Thyroid gland (tissue), 4 donors: Measurements from ENCODE around the gene TMEM145. TPM values are rescaled to one million over a fixed set of nuclear protein-coding genes. Genes with fewer than 3 reads are reported as not detected.

Source experiments
- DNase-seq, 2 donors: peaks; one replicate each; pipeline ENCODE4 v3.0.0-alpha.2; 2019
- H3K27ac ChIP-seq, 3 donors: fragments of 200-600 bp; sonication (generic); 1 replicate in 2 of 3; 2 replicates in 1 of 3; pipeline ENCODE4 v1.5.1; 2016 to 2019; ENCODE audit warnings: mild to moderate bottlenecking in 1 of 3, moderate library complexity in 1 of 3
- H3K27me3 ChIP-seq: fragments of 200-600 bp; sonication (generic); one replicate; pipeline ENCODE4 v1.5.1; 2019
- H3K36me3 ChIP-seq, 2 donors: fragments of 200-600 bp; sonication (generic); one replicate each; pipeline ENCODE4 v1.5.1; 2016 to 2019
- H3K4me1 ChIP-seq, 2 donors: fragments of 200-600 bp; sonication (generic); one replicate each; pipeline ENCODE4 v1.5.1; 2017 to 2019
- H3K4me3 ChIP-seq, 3 donors: fragments of 200-600 bp; sonication (generic); replicated peaks in 1 of 3; 1 replicate in 2 of 3; 2 replicates in 1 of 3; pipeline ENCODE4 v1.5.1; 2016; ENCODE audit warnings: mild to moderate bottlenecking in 1 of 3
- H3K9me3 ChIP-seq: fragments of 200-600 bp; sonication (generic); one replicate; pipeline ENCODE4 v1.5.1; 2017
- CTCF ChIP-seq, 6 experiments: fragments of 200-600 bp in 3 of 6; fragments of 450-650 bp in 3 of 6; sonication (generic) in 3 of 6; IDR thresholded peaks; one replicate each; pipeline ENCODE4 v1.5.1; 2016 to 2019; ENCODE audit warnings: antibody characterized with exemption in 6 of 6, mild to moderate bottlenecking in 2 of 6, inconsistent platforms in 1 of 6, moderate library complexity in 1 of 6
- POLR2A ChIP-seq, 2 donors: fragments of 450-650 bp; IDR thresholded peaks; one replicate each; pipeline ENCODE4 v1.6.1; 2017; ENCODE audit warnings: antibody characterized with exemption in 2 of 2, mild to moderate bottlenecking in 2 of 2, moderate library complexity in 1 of 2
- WGBS, 2 donors: methylation state at CpG; one replicate each; pipeline ENCODE4 v1.1.5; 2017; 5-methylcytosine and 5-hydroxymethylcytosine counted together
- intact Hi-C: fragments of 100-400 bp; cut with DNase I; formaldehyde crosslinking; loops from one replicate; pipeline ENCODE4 v1.15.1; 2023
- total RNA-seq, 4 donors: library from RNA; depleted of rRNA; stranded (reverse); fragments of >200 nt; gene quantifications; one replicate each; pipeline ENCODE4 v1.2.3, GENCODE V29; 2016

The TMEM145 gene
- total RNA-seq, 4 donors from 2014 or later: 2.8 TPM; not detected in 3

DNA sequence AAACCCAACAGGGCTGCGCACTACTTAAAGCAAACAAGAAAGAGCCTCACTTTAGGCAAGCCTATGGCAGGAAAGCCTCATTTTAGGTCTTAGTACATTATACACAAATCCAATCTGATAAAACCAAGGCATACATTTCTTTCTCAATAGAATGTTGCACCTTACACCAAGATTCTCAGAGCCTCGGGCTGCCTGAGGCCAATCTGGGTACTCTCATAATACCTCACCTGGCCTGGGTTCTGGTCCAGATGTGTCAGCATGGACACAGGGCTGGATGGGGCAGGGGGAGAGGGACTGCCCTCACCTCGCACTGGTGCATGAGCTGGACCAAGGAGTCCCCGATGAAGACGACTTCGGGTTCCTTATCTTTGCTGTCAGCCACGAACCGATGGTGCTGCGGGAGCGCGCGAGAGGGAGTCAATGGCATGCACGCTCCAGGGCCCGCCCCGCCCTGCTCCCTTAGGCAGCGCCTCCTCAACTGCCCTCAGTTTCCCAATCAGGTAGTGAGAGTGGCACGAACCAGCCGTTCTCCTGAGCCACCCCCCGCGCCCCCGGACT lies 11.4 kb upstream of the TMEM145 start, which contains the start of gene PRR19:
Gene PRR19, plus strand, starts transcription at position 487 of the 558 bp plus-strand sequence. CDS start 7,453 bp downstream, outside the sequence.
- TF ChIP-seq POLR2A (IDR thresholded peaks at IDR 0.05) (no peak), CTCF (IDR thresholded peaks at IDR 0.05) (no peak)
- H3K36me3 ChIP-seq: no peaks in the 10 kb centered on the region
- DNase-seq: no peak
- H3K4me1 ChIP-seq: peaks cover 6 to 11% of the 10 kb centered on the region in 2 donors
- WGBS, 2 donors: 12 to 25% methylated on average over 6 to 17 of the region's 21 CpGs
- H3K27ac ChIP-seq: peak within 1 kb of the TSS in 1 of 3 donors; percentile 40
- H3K4me3 ChIP-seq: peak within 1 kb of the TSS in 2 of 3 donors; percentile 1 to 42
- intact Hi-C loops: no loop called here
- H3K27me3 ChIP-seq: no peaks in the 10 kb centered on the region
- H3K9me3 ChIP-seq: no peaks in the 10 kb centered on the region

DNA sequence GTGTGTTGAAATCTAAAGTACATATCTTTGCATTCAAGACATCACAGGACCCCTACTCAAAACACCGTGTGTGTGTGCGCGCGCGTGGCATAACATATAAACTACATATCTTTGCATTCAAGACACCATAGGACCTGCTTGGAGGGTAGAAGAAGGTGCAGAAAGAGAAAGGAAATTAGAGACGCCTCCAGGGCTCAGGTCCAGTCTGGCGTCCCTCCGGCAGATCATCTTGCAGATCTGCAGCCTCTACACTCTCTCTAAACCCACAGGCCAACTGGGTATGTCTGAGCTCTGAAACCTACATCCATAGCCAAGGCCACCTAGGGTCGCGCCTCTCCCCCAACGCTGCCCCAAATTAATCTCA lies 10.0 kb upstream of the TMEM145 start:
- WGBS, 2 donors: 50 to 63% methylated on average over 11 of the region's 11 CpGs
- H3K27me3 ChIP-seq: no peaks in the 10 kb centered on the region
- H3K27ac ChIP-seq: no peak overlapping the region
- no peak for DNase-seq
- H3K4me3 ChIP-seq: no peak overlapping the region
- no peaks in the 10 kb centered on the region for H3K9me3 ChIP-seq
- no peaks in the 10 kb centered on the region for H3K36me3 ChIP-seq
- TF ChIP-seq CTCF (IDR thresholded peaks at IDR 0.05) (no peak), POLR2A (IDR thresholded peaks at IDR 0.05) (no peak)
- intact Hi-C loops: no loop called here
- peaks cover 6 to 11% of the 10 kb centered on the region in 2 donors for H3K4me1 ChIP-seq

DNA sequence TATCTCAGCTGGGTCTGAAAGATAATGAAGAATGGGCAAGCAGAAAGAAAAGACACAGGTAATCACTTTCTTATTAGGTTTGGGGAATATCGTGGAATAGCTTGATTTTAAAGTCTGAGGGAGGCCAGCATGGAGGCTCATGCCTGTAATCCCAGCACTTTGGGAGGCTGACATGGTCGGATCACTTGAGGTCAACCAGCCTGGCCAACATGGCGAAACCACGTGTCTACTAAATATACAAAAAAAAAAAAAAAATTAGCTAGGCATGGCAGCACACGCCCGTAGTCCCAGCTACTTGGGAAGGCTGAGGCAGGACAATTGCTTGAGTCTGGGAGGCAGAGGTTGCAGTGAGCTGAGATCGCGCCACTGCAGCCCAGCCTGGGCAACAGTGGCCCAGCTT lies 9.2 kb upstream of the TMEM145 start:
- no peak for DNase-seq
- Histone ChIP-seq H3K4me3 (no peak overlapping the region), H3K9me3 (no peaks in the 10 kb centered on the region), H3K27ac (no peak overlapping the region), H3K36me3 (no peaks in the 10 kb centered on the region), H3K4me1 (peaks cover 6 to 11% of the 10 kb centered on the region in 2 donors), H3K27me3 (no peaks in the 10 kb centered on the region)
- intact Hi-C loops: no loop called here
- WGBS, 2 donors: 81 to 88% methylated on average over 8 of the region's 8 CpGs
- TF ChIP-seq CTCF (IDR thresholded peaks at IDR 0.05): no peak
- TF ChIP-seq POLR2A (IDR thresholded peaks at IDR 0.05): no peak

GRCh38 chr19:42306646-42307045 lies 6.5 kb upstream of the TMEM145 start:
- Histone ChIP-seq H3K27me3 (no peaks in the 10 kb centered on the region), H3K4me1 (peaks cover 4 to 10% of the 10 kb centered on the region in 2 donors), H3K27ac (no peak overlapping the region), H3K36me3 (no peaks in the 10 kb centered on the region), H3K9me3 (no peaks in the 10 kb centered on the region), H3K4me3 (no peak overlapping the region)
- WGBS, 2 donors: 83 to 93% methylated on average over 22 of the region's 22 CpGs
- intact Hi-C loops: no loop called here
- TF ChIP-seq CTCF (IDR thresholded peaks at IDR 0.05): no peak
- TF ChIP-seq POLR2A (IDR thresholded peaks at IDR 0.05): no peak
- DNase-seq: no peak

- Histone ChIP-seq H3K36me3 (no peaks in the 10 kb centered on the region), H3K4me3 (no peak overlapping the region), H3K27ac (no peak overlapping the region), H3K9me3 (no peaks in the 10 kb centered on the region), H3K27me3 (no peaks in the 10 kb centered on the region), H3K4me1 (peaks cover 5 to 10% of the 10 kb centered on the region in 2 donors)
- DNase-seq: no peak
- intact Hi-C loops: no loop called here
- WGBS, 2 donors: 92% methylated on average over 9 of the region's 14 CpGs
- TF ChIP-seq CTCF (IDR thresholded peaks at IDR 0.05): no peak
- TF ChIP-seq POLR2A (IDR thresholded peaks at IDR 0.05): no peak
Observed at GRCh38 chr19:42309686-42310085, 3.4 kb upstream of the TMEM145 start.
